ENCODE measurements around the gene TSPAN9. TPM values are rescaled to one million over a fixed set of nuclear protein-coding genes. Genes with fewer than 3 reads are reported as not detected.

TSPAN9 gene
- total RNA-seq, 3 donors from 2014 or later (not counting 1 experiment from before 2014, with no cell fraction given) = 0.86 to 1.6 (median 1.1) TPM

DNA sequence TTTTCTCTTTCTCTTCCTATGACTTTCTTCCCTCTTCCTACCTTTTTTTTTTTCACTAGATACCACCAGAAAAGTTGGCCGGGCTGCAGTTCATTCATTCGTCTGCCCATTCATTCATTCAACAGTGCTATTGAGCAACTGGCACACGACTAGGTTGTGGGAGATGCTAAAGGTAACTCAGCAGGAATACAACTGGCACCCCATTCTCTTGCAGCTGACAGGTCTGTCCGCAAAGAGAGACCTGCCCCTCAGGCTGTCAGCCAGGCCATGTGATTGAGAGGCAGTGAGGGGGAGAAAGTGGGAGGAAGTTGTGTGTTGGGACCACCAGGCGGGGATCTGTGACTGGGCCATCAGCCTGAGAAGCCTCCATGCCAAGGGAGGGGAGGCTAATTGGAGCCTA, 105.2 kb downstream of the TSPAN9 start:
- H3K9me3 ChIP-seq (ENCODE audit: control insufficient read depth, insufficient read depth, low read length) = no peaks in the 10 kb centered on the region
- TF ChIP-seq, protein P1, sequence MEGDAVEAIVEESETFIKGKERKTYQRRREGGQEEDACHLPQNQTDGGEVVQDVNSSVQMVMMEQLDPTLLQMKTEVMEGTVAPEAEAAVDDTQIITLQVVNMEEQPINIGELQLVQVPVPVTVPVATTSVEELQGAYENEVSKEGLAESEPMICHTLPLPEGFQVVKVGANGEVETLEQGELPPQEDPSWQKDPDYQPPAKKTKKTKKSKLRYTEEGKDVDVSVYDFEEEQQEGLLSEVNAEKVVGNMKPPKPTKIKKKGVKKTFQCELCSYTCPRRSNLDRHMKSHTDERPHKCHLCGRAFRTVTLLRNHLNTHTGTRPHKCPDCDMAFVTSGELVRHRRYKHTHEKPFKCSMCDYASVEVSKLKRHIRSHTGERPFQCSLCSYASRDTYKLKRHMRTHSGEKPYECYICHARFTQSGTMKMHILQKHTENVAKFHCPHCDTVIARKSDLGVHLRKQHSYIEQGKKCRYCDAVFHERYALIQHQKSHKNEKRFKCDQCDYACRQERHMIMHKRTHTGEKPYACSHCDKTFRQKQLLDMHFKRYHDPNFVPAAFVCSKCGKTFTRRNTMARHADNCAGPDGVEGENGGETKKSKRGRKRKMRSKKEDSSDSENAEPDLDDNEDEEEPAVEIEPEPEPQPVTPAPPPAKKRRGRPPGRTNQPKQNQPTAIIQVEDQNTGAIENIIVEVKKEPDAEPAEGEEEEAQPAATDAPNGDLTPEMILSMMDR (IDR thresholded peaks at IDR 0.05) = no peak
- Mint-ChIP-seq H3K27me3 (ENCODE audit: low read depth in 2 of 2) (peaks cover 6 to 31% of the 10 kb centered on the region in 2 donors), H3K4me3 (no peak overlapping the region), H3K27ac (no peak overlapping the region), H3K36me3 (no peaks in the 10 kb centered on the region), H3K9me3 (no peaks in the 10 kb centered on the region), H3K4me1 (no peaks in the 10 kb centered on the region)
- DNase-seq (no peak), ATAC-seq (no peak)
- no peak overlapping the region for H3K4me3 ChIP-seq (ENCODE audit: low read length)
- H3K27ac ChIP-seq (ENCODE audit: low read length) = no peak overlapping the region
- intact Hi-C loops (cut with micrococcal nuclease) = no loop called here
- 33% methylated on average over 4 of the region's 5 CpGs for WGBS (ENCODE audit: insufficient coverage)
- H3K36me3 ChIP-seq (ENCODE audit: control insufficient read depth, insufficient read depth, low read length) = no peaks in the 10 kb centered on the region
- no peaks in the 10 kb centered on the region for H3K4me1 ChIP-seq (ENCODE audit: control insufficient read depth, insufficient read depth, low read length)
- no peaks in the 10 kb centered on the region for H3K27me3 ChIP-seq (ENCODE audit: control insufficient read depth, insufficient read depth, low read length)

DNA sequence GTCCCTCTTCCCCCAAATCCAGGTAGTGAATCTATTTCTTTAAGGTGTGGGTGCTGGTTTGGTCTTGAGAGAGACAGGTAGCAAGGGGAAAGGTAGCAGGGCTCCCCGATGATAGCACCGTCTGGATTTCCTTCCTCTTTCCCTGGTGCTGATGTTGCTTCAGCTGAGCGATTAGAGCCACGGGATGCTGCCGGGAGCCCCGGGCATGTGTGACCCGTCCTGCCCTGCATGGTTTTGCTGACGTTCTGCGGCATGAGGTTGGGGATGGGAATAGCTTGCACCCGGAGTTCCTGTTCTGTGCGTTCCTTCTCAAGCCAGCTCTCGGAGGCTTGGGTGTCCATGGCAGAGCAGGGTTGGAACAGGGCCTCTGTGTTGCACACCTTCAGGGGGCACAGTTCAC, 107.3 kb downstream of the TSPAN9 start:
- WGBS (ENCODE audit: insufficient coverage) = 74% methylated on average over 12 of the region's 12 CpGs
- DNase-seq (no peak), ATAC-seq (no peak)
- Histone ChIP-seq H3K4me3 (ENCODE audit: low read length) (no peak overlapping the region), H3K9me3 (ENCODE audit: control insufficient read depth, insufficient read depth, low read length) (no peaks in the 10 kb centered on the region), H3K27ac (ENCODE audit: low read length) (no peak overlapping the region), H3K4me1 (ENCODE audit: control insufficient read depth, insufficient read depth, low read length) (no peaks in the 10 kb centered on the region), H3K36me3 (ENCODE audit: control insufficient read depth, insufficient read depth, low read length) (no peaks in the 10 kb centered on the region), H3K27me3 (ENCODE audit: control insufficient read depth, insufficient read depth, low read length) (no peaks in the 10 kb centered on the region)
- H3K4me1 Mint-ChIP-seq = no peaks in the 10 kb centered on the region
- intact Hi-C loops (cut with micrococcal nuclease) = no loop called here
- no peaks in the 10 kb centered on the region for H3K36me3 Mint-ChIP-seq
- no peak overlapping the region for H3K27ac Mint-ChIP-seq
- no peaks in the 10 kb centered on the region for H3K9me3 Mint-ChIP-seq
- TF ChIP-seq, protein P1 (IDR thresholded peaks at IDR 0.05) = no peak
- H3K4me3 Mint-ChIP-seq = no peak overlapping the region
- H3K27me3 Mint-ChIP-seq (ENCODE audit: low read depth in 2 of 2) = peaks cover 8 to 19% of the 10 kb centered on the region in 2 donors

DNA sequence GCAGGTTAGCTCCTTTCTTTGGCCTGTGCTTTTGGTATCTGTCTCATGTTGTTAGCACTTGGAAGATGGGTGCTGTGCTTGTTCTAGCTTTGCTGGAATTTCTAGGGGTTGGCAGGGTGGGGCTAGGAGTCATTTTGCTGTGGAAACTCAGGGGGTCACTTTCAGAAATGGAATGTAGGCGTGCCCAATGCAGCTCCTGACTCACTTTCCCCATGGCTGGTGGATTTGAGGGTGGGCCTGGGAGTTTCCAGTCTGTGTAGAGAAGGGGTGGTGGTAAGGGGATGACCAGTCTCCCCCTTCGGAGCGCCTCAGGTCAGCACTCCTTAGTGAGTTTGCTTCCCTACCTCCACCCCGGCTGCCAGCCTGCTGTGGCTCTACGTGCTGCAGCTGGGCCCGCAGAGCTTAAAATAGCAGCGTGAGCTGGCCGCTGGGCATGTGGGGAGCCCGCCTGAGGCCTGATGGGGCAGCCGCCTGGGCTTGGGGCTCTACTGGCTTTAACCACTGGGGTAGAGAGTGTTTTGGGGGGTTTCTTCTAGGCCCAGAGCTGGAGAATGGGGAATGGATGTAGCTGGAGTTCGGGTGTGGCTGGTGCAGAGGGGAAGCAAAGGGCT, 108.2 kb downstream of the TSPAN9 start:
- Histone ChIP-seq H3K4me1 (ENCODE audit: control insufficient read depth, insufficient read depth, low read length) (no peaks in the 10 kb centered on the region), H3K36me3 (ENCODE audit: control insufficient read depth, insufficient read depth, low read length) (no peaks in the 10 kb centered on the region), H3K9me3 (ENCODE audit: control insufficient read depth, insufficient read depth, low read length) (no peaks in the 10 kb centered on the region), H3K27ac (ENCODE audit: low read length) (no peak overlapping the region), H3K4me3 (ENCODE audit: low read length) (no peak overlapping the region), H3K27me3 (ENCODE audit: control insufficient read depth, insufficient read depth, low read length) (no peaks in the 10 kb centered on the region)
- Mint-ChIP-seq H3K27ac (no peak overlapping the region), H3K9me3 (no peaks in the 10 kb centered on the region), H3K4me3 (no peak overlapping the region), H3K36me3 (no peaks in the 10 kb centered on the region), H3K27me3 (ENCODE audit: low read depth in 2 of 2) (peaks cover 8 to 19% of the 10 kb centered on the region in 2 donors), H3K4me1 (no peaks in the 10 kb centered on the region)
- DNase-seq (no peak), ATAC-seq (no peak)
- WGBS (ENCODE audit: insufficient coverage) = 84% methylated on average over 11 of the region's 11 CpGs
- TF ChIP-seq, protein P1 (IDR thresholded peaks at IDR 0.05) = no peak
- intact Hi-C loops (cut with micrococcal nuclease) = no loop called here

Measured in natural killer cell (primary cell).